ENCODE results near the gene HGS. TPM values are rescaled to one million over a fixed set of nuclear protein-coding genes. Genes with fewer than 3 reads are reported as not detected.

Gene HGS
- total and polyA plus RNA-seq, 2 donors (not counting 3 experiments of a cell fraction or from before 2014, with no cell fraction given): 166 to 191 TPM

- peaks cover 7% of the 10 kb centered on the region for H3K79me2 ChIP-seq (ENCODE audit: control insufficient read depth, insufficient read depth, low read length)
- no peak overlapping the region for H2AFZ ChIP-seq (ENCODE audit: low read depth, low read length)
- BruUV-seq (replicated peaks): no TSS peak
- dilution Hi-C loops (cut with MboI; ENCODE audit: extremely low pct_ligation_motif_present, low sequenced_read_pairs): no loop called here
- H3K4me2 ChIP-seq (ENCODE audit: insufficient read depth, low read length): no peak overlapping the region
- H4K20me1 ChIP-seq (replicated peaks; ENCODE audit: control insufficient read depth, extremely low read depth, insufficient read depth, low read length): no peaks in the 10 kb centered on the region
- no peak overlapping the region for H3K9ac ChIP-seq (replicated peaks; ENCODE audit: extremely low read depth, insufficient read depth, low read length)
- H3K4me1 ChIP-seq (ENCODE audit: control insufficient read depth, extremely low read depth, insufficient read depth, low read length): peaks cover 13% of the 10 kb centered on the region
- H3K4me3 ChIP-seq (replicated peaks in 1 of 3; ENCODE audit: insufficient read depth in 1 of 3, low read depth in 1 of 3, low read length in 3 of 3): no peak overlapping the region
- FAIRE-seq (no peak), DNase-seq (ENCODE audit: low read depth, low spot score) (no peak)
- peaks cover 0 to 3% of the 10 kb centered on the region in 2 experiments for H3K36me3 ChIP-seq (ENCODE audit: control insufficient read depth in 2 of 2, extremely low read depth in 1 of 2, insufficient read depth in 2 of 2, low read length in 2 of 2)
- no peak overlapping the region for H3K27ac ChIP-seq (ENCODE audit: insufficient read depth, low read depth, low read length)
- H3K9me1 ChIP-seq (replicated peaks; ENCODE audit: control insufficient read depth, extremely low read depth, insufficient read depth, low read length): no peaks in the 10 kb centered on the region
- H3K9me3 ChIP-seq (replicated peaks; ENCODE audit: control insufficient read depth, insufficient read depth, low read length): no peaks in the 10 kb centered on the region
- ChIA-PET CTCF (no interaction called here), POLR2A (no interaction called here)
- intact Hi-C loops (cut with micrococcal nuclease): no loop called here
- H3K27me3 ChIP-seq (ENCODE audit: control insufficient read depth in 2 of 2, insufficient read depth in 2 of 2, low read length in 2 of 2): no peaks in the 10 kb centered on the region
- TF ChIP-seq GATA2 (IDR thresholded peaks at IDR 0.05; ENCODE audit: insufficient read depth, insufficient read length, low read depth, low read length): no peak
- TF ChIP-seq EZH2 (IDR thresholded peaks at IDR 0.05; ENCODE audit: borderline replicate concordance, low read depth, low read length, severe bottlenecking): no peak
- no peak for TF ChIP-seq POLR2AphosphoS5 (IDR thresholded peaks at IDR 0.05; ENCODE audit: insufficient read depth, low read depth, low read length)
- TF ChIP-seq MAX (IDR thresholded peaks at IDR 0.05; ENCODE audit: insufficient read depth, insufficient read length): no peak
- no peak for TF ChIP-seq JUN (IDR thresholded peaks at IDR 0.05; ENCODE audit: borderline replicate concordance, insufficient read depth, insufficient read length, low read depth)
- TF ChIP-seq CTCF (IDR thresholded peaks at IDR 0.05; ENCODE audit: extremely low read depth in 1 of 2, insufficient read depth in 1 of 2, low read depth in 1 of 2, low read length in 2 of 2): no peak
- TF ChIP-seq MYC (IDR thresholded peaks at IDR 0.05; ENCODE audit: low read depth, low read length): no peak
- TF ChIP-seq FOS (IDR thresholded peaks at IDR 0.05; ENCODE audit: borderline replicate concordance, insufficient read depth, low read length): no peak
- TF ChIP-seq POLR2A (IDR thresholded peaks at IDR 0.05; ENCODE audit: low read depth, low read length): no peak
Observed at GRCh38 chr17:81662002-81662401, 21.8 kb upstream of the HGS start.

Data from endothelial cell of umbilical vein (primary cell).